ENCODE measurements around the gene PEDS1.
"Not testable (repeated sequence)": the region's sequence is repeated elsewhere in the genome, so short reads cannot be mapped to it uniquely, and the experiment has no call there.

PEDS1 gene

GRCh38 chr20:50163570-50164317, 10.2 kb upstream of the PEDS1 start:
- DNase-seq (ENCODE audit: low spot score), result no peak

GRCh38 chr20:50161494-50161893, 8.0 kb upstream of the PEDS1 start:
- DNase-seq (ENCODE audit: low spot score), result not testable (repeated sequence)

DNA sequence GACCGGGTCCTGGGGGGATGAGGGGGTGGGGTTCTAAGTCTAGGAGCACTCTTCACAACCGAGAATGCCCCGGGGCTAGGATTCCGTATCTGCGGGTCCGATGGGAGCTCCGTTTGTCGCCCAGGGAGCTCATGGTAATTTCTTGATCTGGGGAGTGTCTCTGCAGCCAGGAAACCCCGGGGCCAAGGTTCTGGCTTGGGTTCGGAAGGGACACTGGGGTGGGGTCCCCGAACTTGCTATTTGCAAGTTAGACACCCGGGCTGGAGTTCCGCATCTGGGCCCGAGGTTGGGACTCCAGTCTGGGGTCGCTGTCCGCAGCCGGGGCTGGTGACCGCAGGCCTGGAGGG, 397 bp downstream of the PEDS1 start:
- peak; percentile 30 for DNase-seq (ENCODE audit: low spot score)

DNA sequence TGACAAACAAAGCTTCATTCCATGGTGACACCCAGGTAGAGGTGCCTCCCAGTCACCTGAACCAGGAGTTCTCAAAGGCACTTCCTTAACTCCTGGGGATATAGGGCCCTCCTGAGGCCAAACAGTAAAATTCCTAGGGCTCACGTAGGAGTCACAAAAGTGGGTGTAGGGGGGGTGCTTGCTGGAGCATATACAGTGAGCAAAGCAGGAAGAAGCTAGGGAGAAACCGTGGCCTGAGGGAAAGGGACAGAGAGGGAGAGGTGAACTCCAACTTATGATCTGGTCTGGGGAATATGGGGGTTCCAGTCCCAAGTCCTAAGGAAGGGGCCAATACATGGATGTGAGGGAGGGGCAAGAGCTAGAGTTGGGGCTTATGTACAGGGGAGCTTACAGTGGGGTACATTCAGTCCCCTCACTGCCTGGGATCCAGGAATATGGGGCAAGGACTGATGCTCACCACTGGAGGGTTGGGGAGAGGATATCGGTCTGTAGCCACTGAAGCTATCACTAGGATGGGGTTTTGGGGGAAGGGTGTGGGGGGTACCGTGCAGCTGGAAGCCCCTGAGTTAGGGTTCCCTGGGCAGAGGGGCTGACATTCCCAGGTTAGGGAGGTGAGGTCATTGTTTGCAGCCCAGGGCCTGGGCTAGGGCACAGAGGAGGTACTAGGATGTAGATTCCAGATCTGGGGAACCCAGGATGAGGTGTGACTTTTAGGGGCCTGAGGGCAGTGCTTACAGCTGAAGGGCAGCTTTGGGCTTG, 950 bp downstream of the PEDS1 start:
- DNase-seq (ENCODE audit: low spot score), result peak; percentile 30

DNA sequence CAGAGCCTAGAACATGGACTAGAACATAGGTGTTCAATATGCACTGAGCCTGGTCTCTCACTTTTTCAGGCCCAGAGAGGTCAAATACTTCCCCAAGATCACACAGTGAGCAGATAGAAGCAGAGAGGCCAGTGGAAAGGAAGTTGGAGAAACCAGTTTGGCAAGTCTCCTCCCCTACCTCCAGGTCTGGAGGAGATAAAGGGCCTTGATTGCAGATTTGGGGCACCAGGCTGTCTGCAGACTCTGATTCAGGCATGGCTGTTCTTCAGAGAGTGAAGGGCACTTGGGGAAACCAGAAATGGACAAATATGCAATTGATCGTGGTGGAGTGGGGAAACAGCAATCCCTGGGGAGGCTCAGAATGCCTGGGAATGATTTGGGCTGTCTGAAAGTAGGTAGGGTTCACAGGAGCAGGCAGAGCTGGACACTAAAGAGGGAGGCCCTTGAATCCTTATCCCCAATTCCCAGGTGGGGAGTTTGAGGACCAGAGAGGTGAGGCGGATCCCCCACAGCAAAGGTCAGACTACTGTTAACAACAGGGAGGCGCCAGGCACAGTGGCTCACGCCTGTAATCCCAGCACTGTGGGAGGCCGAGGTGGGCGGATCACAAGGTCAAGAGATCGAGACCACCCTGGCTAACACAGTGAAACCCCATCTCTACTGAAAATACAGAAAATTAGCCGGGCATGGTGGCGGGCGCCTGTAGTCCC, 2.3 kb downstream of the PEDS1 start:
- DNase-seq (ENCODE audit: low spot score), result no peak

DNA sequence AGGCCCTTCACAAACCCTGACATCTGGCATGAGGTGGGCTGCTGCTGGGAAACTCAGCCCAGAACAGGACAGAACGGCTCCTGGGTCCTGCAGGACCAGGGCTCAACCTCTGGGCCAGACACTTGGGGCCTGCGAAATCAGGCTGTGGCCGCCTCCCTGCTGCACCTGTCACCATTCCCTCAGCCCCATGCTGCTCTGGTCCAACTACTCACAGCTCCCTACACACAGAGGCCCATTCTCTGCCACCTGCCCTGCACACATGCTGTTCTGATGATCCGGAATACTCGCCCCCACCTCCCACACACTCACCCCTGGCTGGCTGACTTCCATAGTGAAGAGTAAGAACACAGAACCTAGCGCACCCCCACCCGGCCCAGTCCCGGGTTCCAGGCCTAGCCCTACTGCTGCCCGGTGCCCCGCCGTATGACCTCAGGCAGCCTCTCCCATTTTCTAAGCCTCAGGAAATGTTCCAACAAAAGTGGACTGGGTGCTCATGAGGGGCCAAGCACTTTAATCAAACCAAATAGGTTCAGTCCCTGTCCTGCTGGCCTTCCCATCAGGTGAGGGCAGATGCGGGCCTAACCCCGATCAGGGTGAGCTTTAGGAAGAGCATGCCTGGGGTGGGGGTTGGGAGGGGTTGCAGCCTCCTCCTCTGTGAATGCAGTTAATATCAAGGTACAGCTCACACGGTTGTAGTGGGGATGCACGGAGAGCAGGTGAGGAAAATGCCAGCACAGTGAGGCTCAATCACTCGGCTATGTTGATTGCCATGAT, 3.9 kb downstream of the PEDS1 start:
- no peak for DNase-seq (ENCODE audit: low spot score)

DNA sequence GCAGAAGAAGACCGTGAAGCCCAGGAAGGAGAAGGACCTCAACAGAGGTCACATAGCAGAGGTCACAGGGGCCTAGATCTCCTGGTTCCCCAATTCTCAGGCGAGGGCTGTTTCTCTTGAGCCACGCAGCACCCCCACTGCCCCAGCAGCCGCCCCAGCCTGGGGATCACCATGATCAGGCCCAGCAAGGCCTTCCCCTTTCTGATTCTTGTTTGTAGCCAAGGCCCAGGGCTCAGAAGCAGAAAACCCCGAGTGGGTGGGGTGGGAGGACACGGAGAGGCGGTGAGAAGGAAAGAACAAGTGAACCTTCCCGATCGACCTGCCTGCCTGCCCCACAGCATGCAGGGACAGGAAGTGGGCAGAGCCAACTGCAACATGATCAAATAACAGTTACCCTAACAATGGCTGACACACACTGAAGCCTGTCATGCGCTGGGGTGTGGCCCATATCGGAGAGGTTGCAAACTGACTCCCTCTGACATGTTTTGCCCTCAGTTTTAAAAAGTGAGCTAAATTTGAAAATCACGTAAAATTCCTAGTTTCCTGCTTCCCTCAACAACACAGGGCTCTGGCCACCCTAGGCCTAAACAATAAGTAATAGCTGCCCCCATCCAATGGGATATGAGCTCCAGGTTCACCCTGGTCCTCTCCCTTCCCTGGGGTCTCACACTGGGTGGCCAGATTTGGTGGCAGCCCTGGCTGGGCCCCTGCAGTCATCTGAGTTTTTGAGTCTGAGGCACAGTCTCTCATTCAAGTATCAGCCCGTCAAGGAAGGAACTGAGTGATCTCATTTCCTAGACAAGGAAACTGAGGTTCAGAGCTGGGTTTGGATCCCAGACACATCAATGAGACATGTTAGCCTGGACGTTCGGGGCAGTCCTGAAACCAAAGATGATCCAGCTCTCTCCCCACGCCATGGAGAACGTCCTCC, 6.5 kb downstream of the PEDS1 start:
- DNase-seq (ENCODE audit: low spot score), result no peak

DNA sequence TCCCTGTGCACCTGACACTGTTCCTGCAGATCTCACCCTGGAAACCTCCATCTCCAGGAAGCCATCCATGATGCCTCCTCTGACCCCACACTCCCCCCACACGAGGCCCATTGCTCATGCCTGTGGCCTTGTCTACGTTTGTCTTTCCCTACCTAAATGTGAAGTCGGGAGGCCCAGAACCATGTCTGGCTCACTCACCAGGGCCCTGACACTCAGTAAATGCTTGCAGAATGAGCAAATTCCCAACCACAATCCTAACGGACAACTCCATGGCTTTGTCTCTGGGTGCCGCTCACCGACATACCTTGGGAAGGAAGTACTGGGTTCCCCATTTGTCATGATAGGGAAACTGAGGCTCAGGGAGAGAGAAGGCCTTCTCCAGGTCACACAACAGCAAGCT, 7.3 kb downstream of the PEDS1 start:
- DNase-seq (ENCODE audit: low spot score), result no peak

GRCh38 chr20:50145566-50145965, 8.0 kb downstream of the PEDS1 start:
- no peak for DNase-seq (ENCODE audit: low spot score)

GRCh38 chr20:50144362-50144761, 9.2 kb downstream of the PEDS1 start:
- peak; percentile 81 for DNase-seq (ENCODE audit: low spot score)

GRCh38 chr20:50142812-50143211, 10.7 kb downstream of the PEDS1 start:
- DNase-seq (ENCODE audit: low spot score), result no peak

DNA sequence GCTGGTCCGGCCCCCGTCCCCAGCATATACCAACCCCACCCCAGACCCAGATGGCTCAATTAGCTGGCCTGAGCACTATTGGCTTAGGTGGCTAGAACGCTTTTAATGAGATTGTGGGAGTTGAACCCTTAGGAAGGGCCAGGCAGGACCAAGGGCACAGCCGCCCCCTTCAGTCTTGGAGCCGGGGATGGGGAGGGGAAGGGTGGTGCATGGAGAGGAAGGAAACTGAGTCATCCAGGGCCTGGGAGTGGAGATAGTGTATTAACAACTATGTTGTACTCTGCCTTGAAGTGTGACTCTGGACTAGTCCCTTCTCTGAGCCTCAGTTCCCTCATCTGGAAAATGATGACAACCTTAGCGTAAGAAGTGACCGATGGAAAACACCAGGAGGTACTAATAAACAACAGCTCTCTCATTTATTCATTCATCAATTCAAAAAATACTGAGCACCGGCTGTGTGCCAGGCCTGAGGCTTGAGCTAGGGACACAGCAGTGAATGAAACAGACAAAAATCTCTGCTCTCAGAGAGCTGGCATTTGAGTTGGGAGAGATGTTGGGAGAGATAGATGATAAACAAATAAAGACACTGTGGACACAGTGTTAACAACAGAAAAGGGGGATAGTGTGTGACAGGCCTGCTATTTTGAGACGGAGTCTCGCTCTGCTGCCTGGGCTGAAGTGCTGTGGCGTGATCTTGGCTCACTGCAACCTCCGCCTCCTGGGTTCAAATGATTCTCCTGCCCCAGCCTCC, 11.5 kb downstream of the PEDS1 start:
- DNase-seq (ENCODE audit: low spot score), result no peak

DNA sequence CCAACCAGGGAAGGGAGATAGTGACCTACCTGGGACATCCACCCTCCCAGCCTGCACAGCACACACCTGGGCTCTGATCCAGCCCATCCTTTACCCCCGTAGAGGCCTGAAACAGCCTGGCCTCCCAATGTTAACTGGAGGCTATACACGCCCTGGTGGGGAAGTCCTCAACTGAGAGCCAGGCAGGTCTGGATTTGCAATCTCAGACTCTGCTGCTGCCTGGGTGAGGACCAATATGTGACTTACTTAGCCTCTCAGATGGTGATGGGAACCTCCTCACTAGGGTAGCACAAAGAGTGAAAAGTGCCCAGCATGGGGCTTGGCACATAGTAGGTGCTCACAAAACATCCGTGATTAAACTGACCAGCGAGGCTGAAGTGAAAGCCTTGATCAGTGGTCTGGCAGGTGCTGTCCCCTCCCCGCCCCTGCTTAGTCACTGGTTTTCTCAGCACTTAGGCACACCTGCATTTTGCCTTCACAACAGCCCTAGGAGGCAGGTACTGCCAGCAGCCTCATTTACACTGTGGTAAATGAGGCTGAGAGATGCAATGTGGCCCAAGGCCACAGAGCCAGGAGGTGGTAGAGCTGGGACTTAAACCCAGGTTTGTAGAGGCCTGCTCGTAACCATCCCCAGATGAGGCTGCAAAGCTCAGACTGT, 12.4 kb downstream of the PEDS1 start:
- DNase-seq (ENCODE audit: low spot score), result no peak

- DNase-seq (ENCODE audit: low spot score), result no peak
Measured at GRCh38 chr20:50140339-50140859, 13.1 kb downstream of the PEDS1 start.

DNA sequence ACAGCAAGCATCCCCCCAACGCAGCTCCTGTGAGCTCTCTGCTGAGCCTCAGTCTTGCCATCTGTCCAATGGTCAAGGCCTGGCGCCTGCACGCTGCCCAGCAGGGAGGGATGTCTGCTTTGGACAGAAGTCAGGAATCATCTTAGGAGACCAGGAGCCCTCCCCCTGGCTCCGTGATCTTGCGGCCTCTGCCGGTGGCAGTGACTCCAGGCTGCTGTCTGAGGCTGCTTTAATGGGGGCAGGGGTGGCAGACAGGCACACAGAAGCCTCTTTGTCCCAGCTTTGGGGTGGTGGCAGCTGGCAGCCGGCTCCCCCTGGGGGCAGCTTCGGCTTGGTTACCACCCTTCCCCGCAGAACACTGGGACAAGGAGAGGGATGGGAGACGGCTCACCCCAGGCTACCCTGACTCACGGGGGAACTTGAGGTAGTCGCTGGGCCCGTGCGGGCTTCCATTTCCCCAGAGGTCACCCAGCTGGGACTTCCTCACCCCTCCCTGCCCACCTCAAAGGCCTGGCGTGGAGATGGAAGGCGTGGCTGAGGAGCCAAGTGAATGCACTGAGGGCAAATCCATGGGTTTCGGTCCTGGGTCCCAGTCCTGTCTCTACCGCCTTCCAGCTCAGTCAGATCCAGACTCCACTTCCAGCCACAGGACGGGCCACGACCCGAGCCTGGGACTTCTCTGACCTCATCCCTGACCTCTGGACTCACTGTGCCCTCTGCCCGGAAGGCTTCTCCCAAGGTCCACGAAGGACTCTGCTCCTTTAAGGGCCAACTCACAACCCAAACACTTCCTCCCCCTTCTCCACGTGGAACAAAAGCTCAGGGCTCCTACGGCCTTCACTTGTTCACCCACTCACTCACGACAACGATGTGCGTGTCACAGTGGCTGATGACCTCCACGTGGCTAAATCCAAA, 14.8 kb downstream of the PEDS1 start:
- no peak for DNase-seq (ENCODE audit: low spot score)

- DNase-seq (ENCODE audit: low spot score), result no peak
Measured at GRCh38 chr20:50138120-50138478, 15.4 kb downstream of the PEDS1 start.

- DNase-seq (ENCODE audit: low spot score), result not testable (repeated sequence)
Measured at GRCh38 chr20:50137702-50138101, 15.8 kb downstream of the PEDS1 start.

DNA sequence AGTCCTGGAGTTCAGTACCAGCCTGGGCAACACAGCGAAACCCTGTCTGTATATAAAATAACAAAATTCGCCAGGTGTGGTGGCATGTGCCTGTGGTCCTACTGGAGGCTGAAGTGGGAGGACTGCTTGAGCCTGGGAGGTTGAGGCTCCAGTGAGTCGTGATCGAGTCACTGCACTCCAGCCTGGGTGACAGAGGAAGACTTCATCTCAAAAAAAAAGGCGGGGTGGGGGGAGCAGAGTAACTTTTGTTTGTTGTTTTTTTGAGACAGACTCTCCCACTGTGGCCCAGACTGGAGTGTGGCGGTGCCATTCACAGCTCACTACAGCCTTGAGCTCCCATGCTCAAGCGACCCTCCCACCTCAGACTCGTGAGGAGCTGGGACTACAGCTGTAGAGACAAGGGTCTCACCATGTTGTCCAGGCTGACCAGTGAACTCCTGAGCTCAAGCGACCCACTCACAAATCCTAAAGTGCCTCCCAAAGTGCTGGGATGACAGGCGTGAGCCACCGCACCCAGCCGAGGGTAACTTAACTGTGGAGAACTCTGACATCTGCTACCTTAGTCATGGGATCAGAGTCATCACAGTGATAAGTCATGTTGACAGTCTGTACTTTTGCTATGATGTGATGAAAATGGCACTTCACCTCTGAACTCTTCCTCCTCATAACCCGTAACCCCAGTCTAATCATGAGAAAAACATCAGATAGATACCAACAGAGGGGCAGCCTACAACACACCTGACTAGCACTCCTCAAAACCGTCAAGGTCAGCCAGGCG, 16.5 kb downstream of the PEDS1 start:
- DNase-seq (ENCODE audit: low spot score), result no peak
